Chondrocyte (in vitro differentiated cells): ENCODE measurements around the gene PIK3R6. TPM values are rescaled to one million over a fixed set of nuclear protein-coding genes. Genes with fewer than 3 reads are reported as not detected.

Experiments used
- DNase-seq: peaks from one replicate; pipeline ENCODE4 v3.0.0; 2021; ENCODE audit warnings: mixed read lengths, low spot score
- H3K27ac Mint-ChIP-seq: one replicate; pipeline ENCODE4 v1.8.0; 2021; ENCODE audit warnings: mild to moderate bottlenecking, moderate library complexity, mixed read lengths; ENCODE audit not compliant: unreplicated experiment
- H3K27me3 Mint-ChIP-seq: 2 replicates; pipeline ENCODE4 v1.8.0; 2021; ENCODE audit warnings: low read depth, mixed read lengths
- H3K36me3 Mint-ChIP-seq: 2 replicates; pipeline ENCODE4 v1.8.0; 2021; ENCODE audit warnings: low read depth, mixed read lengths
- H3K4me1 Mint-ChIP-seq: 2 replicates; pipeline ENCODE4 v1.8.0; 2021; ENCODE audit warnings: low read depth, mild to moderate bottlenecking, mixed read lengths
- H3K4me3 Mint-ChIP-seq: one replicate; pipeline ENCODE4 v1.8.0; 2021; ENCODE audit warnings: mild to moderate bottlenecking, moderate library complexity, mixed read lengths; ENCODE audit not compliant: unreplicated experiment
- H3K9me3 Mint-ChIP-seq: 2 replicates; pipeline ENCODE4 v1.8.0; 2021; ENCODE audit warnings: low read depth, mixed read lengths
- CTCF ChIP-seq: fragments of 200-600 bp; sonication (generic); IDR thresholded peaks from 2 replicates; pipeline ENCODE4 v1.5.0; 2021; ENCODE audit warnings: antibody characterized with exemption, mild to moderate bottlenecking, moderate library complexity
- total RNA-seq: library from RNA; stranded (reverse); gene quantifications from 3 replicates; pipeline ENCODE4 v1.2.1, GENCODE V29; 2021

PIK3R6 gene
- total RNA-seq, 1 donor from 2014 or later, result not detected

- Mint-ChIP-seq H3K4me1 (peaks cover 8% of the 10 kb centered on the region), H3K9me3 (no peaks in the 10 kb centered on the region), H3K27me3 (peaks cover 18% of the 10 kb centered on the region), H3K27ac (no peak overlapping the region), H3K4me3 (no peak overlapping the region), H3K36me3 (no peaks in the 10 kb centered on the region)
- DNase-seq, result no peak
- no peak for TF ChIP-seq CTCF
Observed at GRCh38 chr17:8896641-8897635, 29.5 kb upstream of the PIK3R6 start.

GRCh38 chr17:8896087-8896486 is 28.6 kb upstream of the PIK3R6 start:
- Mint-ChIP-seq H3K27ac (no peak overlapping the region), H3K36me3 (no peaks in the 10 kb centered on the region), H3K27me3 (peaks cover 11% of the 10 kb centered on the region), H3K4me3 (no peak overlapping the region), H3K4me1 (peaks cover 8% of the 10 kb centered on the region), H3K9me3 (no peaks in the 10 kb centered on the region)
- no peak for DNase-seq
- no peak for TF ChIP-seq CTCF

GRCh38 chr17:8894673-8895578 is 27.5 kb upstream of the PIK3R6 start:
- H3K4me3 Mint-ChIP-seq, result no peak overlapping the region
- peaks cover 8% of the 10 kb centered on the region for H3K4me1 Mint-ChIP-seq
- no peaks in the 10 kb centered on the region for H3K36me3 Mint-ChIP-seq
- peak; percentile 89 for TF ChIP-seq CTCF
- H3K27ac Mint-ChIP-seq, result no peak overlapping the region
- H3K9me3 Mint-ChIP-seq, result no peaks in the 10 kb centered on the region
- H3K27me3 Mint-ChIP-seq, result peaks cover 4% of the 10 kb centered on the region
- DNase-seq, result peak; percentile 67

DNA sequence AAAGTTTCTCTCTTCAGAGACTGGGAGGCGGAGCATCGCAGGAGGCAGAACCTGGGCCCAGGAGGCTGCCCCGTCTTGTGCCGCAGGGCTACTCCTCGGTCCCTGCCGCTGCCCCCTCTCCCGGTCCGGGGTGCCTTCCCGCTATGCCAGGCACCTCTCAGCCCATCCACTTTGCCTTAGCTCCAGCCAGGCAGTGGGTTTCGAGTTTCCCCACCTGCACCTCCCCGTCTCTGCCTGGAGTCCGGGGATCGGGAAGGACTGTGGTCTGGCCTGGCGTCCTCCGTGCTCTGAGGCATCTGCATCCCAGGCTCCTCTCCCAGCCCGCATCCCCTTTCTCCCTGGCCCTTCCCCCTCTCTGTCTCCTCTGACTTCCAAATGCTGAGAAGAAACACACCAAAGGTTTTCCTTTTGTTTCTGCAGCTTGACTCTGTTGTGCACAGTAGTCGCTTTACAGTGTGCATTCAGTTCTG is 26.8 kb upstream of the PIK3R6 start:
- TF ChIP-seq CTCF, result no peak
- H3K4me3 Mint-ChIP-seq, result no peak overlapping the region
- H3K4me1 Mint-ChIP-seq, result peaks cover 8% of the 10 kb centered on the region
- H3K9me3 Mint-ChIP-seq, result no peaks in the 10 kb centered on the region
- H3K36me3 Mint-ChIP-seq, result no peaks in the 10 kb centered on the region
- peaks cover 3% of the 10 kb centered on the region for H3K27me3 Mint-ChIP-seq
- H3K27ac Mint-ChIP-seq, result no peak overlapping the region
- DNase-seq, result no peak
